DND-41 (cell line): ENCODE data around the gene TTC28.

Experiments
- EZH2 ChIP-seq: IDR thresholded peaks from 3 replicates; pipeline ENCODE4 v1.6.1; 2012; ENCODE audit warnings: borderline replicate concordance, low read depth, mild to moderate bottlenecking, moderate library complexity, low read length, inconsistent platforms; ENCODE audit not compliant: severe bottlenecking
- TF ChIP-seq, protein P1 (sequence below): IDR thresholded peaks from 2 replicates; pipeline ENCODE4 v1.5.1; 2012; ENCODE audit warnings: borderline replicate concordance, low read length, moderate library complexity, mild to moderate bottlenecking; ENCODE audit not compliant: poor library complexity, severe bottlenecking; ENCODE audit errors: extremely low read depth

DNA sequence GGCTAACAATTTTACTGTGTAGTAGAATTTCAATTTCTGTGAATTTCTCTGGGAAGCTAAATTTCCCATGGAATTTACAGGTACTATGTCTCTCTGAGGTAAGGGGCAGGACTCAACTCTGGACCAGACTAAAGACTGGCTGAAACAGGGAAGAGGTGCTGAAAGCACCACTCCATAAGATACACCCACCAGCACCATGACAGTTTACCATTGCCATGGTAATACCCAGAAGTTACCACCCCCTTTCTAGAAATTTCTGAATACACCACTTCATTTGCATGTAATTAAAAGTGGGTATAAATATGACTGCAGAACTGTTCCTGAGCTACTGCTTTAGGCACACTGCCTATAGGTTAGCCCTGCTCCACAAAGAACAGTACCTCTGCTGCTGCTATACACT, 274.1 kb downstream of the TTC28 start:
- TF ChIP-seq, protein P1, sequence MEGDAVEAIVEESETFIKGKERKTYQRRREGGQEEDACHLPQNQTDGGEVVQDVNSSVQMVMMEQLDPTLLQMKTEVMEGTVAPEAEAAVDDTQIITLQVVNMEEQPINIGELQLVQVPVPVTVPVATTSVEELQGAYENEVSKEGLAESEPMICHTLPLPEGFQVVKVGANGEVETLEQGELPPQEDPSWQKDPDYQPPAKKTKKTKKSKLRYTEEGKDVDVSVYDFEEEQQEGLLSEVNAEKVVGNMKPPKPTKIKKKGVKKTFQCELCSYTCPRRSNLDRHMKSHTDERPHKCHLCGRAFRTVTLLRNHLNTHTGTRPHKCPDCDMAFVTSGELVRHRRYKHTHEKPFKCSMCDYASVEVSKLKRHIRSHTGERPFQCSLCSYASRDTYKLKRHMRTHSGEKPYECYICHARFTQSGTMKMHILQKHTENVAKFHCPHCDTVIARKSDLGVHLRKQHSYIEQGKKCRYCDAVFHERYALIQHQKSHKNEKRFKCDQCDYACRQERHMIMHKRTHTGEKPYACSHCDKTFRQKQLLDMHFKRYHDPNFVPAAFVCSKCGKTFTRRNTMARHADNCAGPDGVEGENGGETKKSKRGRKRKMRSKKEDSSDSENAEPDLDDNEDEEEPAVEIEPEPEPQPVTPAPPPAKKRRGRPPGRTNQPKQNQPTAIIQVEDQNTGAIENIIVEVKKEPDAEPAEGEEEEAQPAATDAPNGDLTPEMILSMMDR, result no peak
- no peak for TF ChIP-seq EZH2
